Fibroblast of pulmonary artery (primary cell): ENCODE data around the gene DCTD.

Source experiments
- DNase-seq: peaks from one replicate; pipeline ENCODE4 v3.0.0-alpha.2; 2010; ENCODE audit warnings: low read depth
- H3K4me3 ChIP-seq: replicated peaks from 2 replicates; pipeline ENCODE4 v1.5.1; 2011; ENCODE audit warnings: low read depth, mild to moderate bottlenecking, control low read depth, low read length, moderate library complexity
- CTCF ChIP-seq: IDR thresholded peaks from 2 replicates; pipeline ENCODE4 v1.5.1; 2011; ENCODE audit warnings: mild to moderate bottlenecking, control low read depth, low read length, inconsistent platforms; ENCODE audit errors: missing control alignments

The DCTD gene

GRCh38 chr4:182840108-182840507 lies 77.1 kb downstream of the DCTD start:
- no peak overlapping the region for H3K4me3 ChIP-seq
- no peak for DNase-seq
- no peak for TF ChIP-seq CTCF
